Measurements from ENCODE around the gene ARID3C.

GRCh38 chr9:34637356-34638137 is 8.7 kb upstream of the ARID3C start, which contains the start of gene SIGMAR1:
- TF ChIP-seq CTCF (IDR thresholded peaks at IDR 0.05), result peak in 1 of 6 experiments; percentile 9
- TF ChIP-seq POLR2A (IDR thresholded peaks at IDR 0.05), result peak in 3 of 4 donors; percentile 8 to 89 (median 73)
